Stimulated activated naive B cell treated with anti-CD40 and anti-IgM and Interleukin-4, amounts not matched to agents 10 μg/mL and 1 μg/mL and 100 μg/mL, for 72 hours (primary cell): ENCODE results near the gene SMIM24.

Source experiments
- ATAC-seq, 2 donors: fragments of 150-1000 bp; cut with Tn5 transposase; replicated peaks; 2 replicates each; pipeline ENCODE4 v1.10.0; 2021; ENCODE audit warnings: moderate library complexity in 1 of 2
- DNase-seq: peaks from one replicate; pipeline ENCODE4 v3.0.0; 2021
- H3K27ac Mint-ChIP-seq: one replicate; pipeline ENCODE4 v1.8.0; 2022; ENCODE audit warnings: mild to moderate bottlenecking, mixed read lengths
- H3K27me3 Mint-ChIP-seq, 2 donors: one replicate each; pipeline ENCODE4 v1.8.0; 2022; ENCODE audit warnings: mixed read lengths in 2 of 2
- H3K36me3 Mint-ChIP-seq, 2 donors: one replicate each; pipeline ENCODE4 v1.8.0; 2022; ENCODE audit warnings: mixed read lengths in 2 of 2, mild to moderate bottlenecking in 1 of 2
- H3K4me1 Mint-ChIP-seq, 2 donors: one replicate each; pipeline ENCODE4 v1.8.0; 2022; ENCODE audit warnings: mixed read lengths in 2 of 2, mild to moderate bottlenecking in 1 of 2
- H3K4me3 Mint-ChIP-seq, 2 donors: one replicate each; pipeline ENCODE4 v1.8.0; 2022; ENCODE audit warnings: mild to moderate bottlenecking in 2 of 2, mixed read lengths in 2 of 2, moderate library complexity in 1 of 2
- H3K9me3 Mint-ChIP-seq, 2 donors: one replicate each; pipeline ENCODE4 v1.8.0; 2022; ENCODE audit warnings: mixed read lengths in 2 of 2, mild to moderate bottlenecking in 1 of 2

SMIM24 gene

DNA sequence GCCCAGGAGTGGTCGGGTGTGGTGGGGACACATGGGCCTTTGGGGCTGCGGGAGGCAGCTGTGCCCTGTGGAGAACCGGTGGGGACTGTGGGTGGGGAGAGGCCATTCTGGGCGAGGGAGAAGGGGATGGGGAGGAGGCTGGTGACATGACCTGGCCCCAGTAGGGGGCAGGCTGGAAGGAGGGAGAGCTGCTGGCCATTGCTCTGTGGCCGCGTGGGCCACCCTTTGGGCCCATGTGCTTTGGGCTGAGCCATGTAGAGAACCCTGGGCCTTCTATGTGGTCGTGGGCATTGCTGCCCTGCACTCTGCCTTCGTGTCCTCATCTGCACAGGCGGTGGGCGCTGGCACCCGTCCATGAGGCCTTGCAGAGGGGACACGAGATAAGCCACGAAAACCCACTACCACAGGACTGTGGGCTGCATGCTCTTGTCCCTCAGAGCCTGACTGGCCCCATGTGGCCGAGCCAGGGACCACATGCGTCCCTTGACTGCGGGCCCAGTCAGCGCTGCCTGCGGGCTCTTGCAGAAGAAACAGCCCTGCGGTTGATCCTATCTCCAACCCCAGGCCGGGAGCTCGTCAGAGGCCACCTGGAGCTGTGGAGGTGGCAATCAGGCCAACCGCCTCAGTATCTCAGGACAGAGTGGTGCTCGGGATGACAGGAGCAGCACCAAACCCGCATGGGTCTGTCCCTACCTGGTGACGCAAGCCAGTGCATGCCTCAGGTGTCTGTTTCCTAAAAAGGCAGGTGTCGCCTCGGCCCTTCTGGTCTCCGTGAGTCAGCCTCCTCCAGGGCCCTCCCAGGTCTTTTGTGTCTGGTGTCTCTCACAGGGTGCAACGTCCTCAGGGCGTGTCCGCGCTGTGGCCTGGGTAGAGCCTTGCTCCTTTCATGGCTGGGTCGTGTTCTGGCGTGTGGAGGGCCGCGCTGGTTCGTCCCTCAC lies 40.1 kb upstream of the SMIM24 start:
- Mint-ChIP-seq H3K36me3 (peaks cover 32 to 35% of the 10 kb centered on the region in 2 donors), H3K9me3 (peaks cover 0 to 2% of the 10 kb centered on the region in 2 donors), H3K27me3 (no peaks in the 10 kb centered on the region), H3K4me3 (no peak overlapping the region), H3K27ac (peak overlapping the region; percentile 83), H3K4me1 (peaks cover 29 to 38% of the 10 kb centered on the region in 2 donors)
- no peak for ATAC-seq
- no peak for DNase-seq

DNA sequence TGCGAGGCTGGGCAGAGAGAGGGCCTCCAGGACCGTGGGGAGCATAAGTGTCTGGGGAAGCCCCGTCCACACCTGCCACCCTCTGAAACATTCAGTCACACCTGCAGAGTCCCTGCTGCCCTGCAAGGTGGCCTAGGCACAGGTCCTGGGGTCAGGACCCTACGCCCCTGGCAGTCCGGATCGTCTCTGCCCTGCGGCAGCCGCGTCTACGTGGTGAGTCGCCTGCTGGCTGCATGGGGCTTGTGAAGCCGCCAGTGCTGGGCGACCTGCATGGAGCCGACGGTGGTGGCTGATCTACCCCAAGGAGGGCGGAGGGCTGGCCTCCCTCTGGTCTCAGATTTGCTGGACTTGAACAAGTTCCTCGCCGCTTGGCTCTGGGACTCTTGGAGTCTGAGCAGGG lies 38.8 kb upstream of the SMIM24 start:
- H3K27me3 Mint-ChIP-seq = no peaks in the 10 kb centered on the region
- no peak overlapping the region for H3K4me3 Mint-ChIP-seq
- DNase-seq = no peak
- peaks cover 35 to 50% of the 10 kb centered on the region in 2 donors for H3K4me1 Mint-ChIP-seq
- peaks cover 25 to 28% of the 10 kb centered on the region in 2 donors for H3K36me3 Mint-ChIP-seq
- H3K9me3 Mint-ChIP-seq = peaks cover 0 to 2% of the 10 kb centered on the region in 2 donors
- no peak overlapping the region for H3K27ac Mint-ChIP-seq
- no peak for ATAC-seq

DNA sequence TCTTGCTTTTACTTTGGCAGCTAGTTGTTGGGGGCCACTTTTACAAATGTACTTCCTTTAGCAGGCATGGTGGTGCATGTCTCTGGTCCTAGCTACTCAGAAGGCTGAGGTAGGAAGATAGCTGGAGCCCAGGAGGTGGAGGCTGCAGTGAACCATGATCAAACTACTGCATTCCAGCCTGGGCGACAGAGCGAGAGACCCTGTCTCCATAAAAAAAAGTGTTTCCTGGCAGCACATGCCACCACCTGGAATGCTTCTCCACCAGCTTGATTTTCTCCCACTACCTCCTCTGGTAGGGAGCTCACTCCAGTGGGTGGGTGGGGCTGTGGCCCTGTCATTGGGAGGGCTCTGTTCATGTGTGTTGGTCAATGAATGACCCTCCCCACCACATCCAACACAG lies 38.3 kb upstream of the SMIM24 start:
- Mint-ChIP-seq H3K27me3 (no peaks in the 10 kb centered on the region), H3K4me1 (peaks cover 39 to 55% of the 10 kb centered on the region in 2 donors), H3K36me3 (peaks cover 21 to 24% of the 10 kb centered on the region in 2 donors), H3K9me3 (peaks cover 0 to 2% of the 10 kb centered on the region in 2 donors), H3K4me3 (no peak overlapping the region), H3K27ac (no peak overlapping the region)
- DNase-seq (no peak), ATAC-seq (no peak)

DNA sequence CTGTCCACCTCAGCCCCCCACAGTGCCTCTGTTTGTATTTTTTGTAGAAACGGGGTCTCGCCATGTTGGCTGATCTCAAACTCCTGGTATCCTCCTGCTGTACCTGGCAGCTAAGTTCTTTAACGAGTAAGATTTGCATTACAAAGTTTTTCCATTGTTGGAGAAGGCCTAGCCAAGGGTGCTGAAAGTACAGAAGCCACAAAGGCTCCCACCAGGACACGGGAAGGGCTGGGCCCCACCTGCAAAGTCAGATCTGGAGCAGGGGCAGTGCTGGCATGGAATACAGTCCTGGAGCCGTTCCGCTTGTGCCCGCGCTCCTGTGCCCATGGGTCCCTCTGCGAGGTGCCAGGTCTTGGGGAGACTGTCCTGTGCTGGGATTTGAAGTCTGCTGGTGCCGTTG lies 37.9 kb upstream of the SMIM24 start:
- H3K9me3 Mint-ChIP-seq = peaks cover 0 to 2% of the 10 kb centered on the region in 2 donors
- no peak overlapping the region for H3K27ac Mint-ChIP-seq
- DNase-seq = no peak
- peaks cover 17 to 20% of the 10 kb centered on the region in 2 donors for H3K36me3 Mint-ChIP-seq
- no peak for ATAC-seq
- H3K27me3 Mint-ChIP-seq = no peaks in the 10 kb centered on the region
- H3K4me1 Mint-ChIP-seq = peaks cover 39 to 58% of the 10 kb centered on the region in 2 donors
- no peak overlapping the region for H3K4me3 Mint-ChIP-seq

DNA sequence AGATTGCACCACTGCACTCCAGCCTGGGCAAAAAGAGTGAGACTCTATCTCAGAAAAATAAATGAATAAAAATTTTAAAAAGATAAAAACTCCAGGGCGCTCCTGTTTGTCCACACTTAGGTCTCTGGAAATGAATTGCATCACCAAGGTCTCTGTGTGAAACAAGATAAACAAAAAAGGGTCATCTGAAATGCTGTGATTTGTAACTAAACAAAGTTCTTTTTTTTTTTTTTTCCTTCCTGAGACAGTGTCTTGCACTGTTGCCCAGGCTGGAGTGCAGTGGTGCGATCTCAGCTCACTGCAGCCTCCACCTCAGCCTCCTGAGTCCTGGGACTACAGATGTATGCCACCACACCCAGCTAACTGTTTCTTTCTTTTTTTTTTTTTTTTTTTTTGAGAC lies 37.3 kb upstream of the SMIM24 start:
- H3K27me3 Mint-ChIP-seq = no peaks in the 10 kb centered on the region
- DNase-seq (no peak), ATAC-seq (no peak)
- H3K9me3 Mint-ChIP-seq = peaks cover 0 to 2% of the 10 kb centered on the region in 2 donors
- H3K36me3 Mint-ChIP-seq = peaks cover 17 to 20% of the 10 kb centered on the region in 2 donors
- peaks cover 40 to 59% of the 10 kb centered on the region in 2 donors for H3K4me1 Mint-ChIP-seq
- no peak overlapping the region for H3K4me3 Mint-ChIP-seq
- no peak overlapping the region for H3K27ac Mint-ChIP-seq

DNA sequence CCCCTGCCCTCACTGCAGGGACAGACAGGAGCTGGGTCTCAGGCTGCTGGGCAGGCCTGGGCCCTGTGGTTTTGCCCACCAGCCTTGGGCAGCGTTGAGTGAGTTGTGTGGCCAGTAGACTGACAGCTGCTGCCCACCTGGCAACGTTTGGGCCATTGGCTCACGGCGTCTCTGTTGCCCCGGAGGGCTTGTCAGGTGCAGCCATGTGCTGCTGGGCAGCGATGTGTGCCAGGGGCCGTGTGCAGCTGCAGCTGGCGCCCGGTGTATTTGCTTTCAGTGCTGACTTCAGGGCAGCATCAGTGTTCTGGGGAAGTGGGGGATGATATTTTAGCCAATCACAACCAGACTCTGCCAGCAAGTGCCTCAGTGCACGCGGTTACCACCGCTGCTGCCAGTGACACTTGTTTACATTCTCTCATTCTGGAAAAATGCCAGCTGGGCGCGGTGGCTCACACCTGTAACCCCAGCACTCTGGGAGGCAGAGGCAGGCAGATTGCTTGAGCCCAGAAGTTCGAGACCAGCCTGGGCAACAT lies 36.4 kb upstream of the SMIM24 start:
- ATAC-seq = peak; percentile 94 to 98
- Mint-ChIP-seq H3K36me3 (peaks cover 14 to 16% of the 10 kb centered on the region in 2 donors), H3K4me1 (peaks cover 44 to 63% of the 10 kb centered on the region in 2 donors), H3K27ac (peak overlapping the region; percentile 96), H3K9me3 (peaks cover 0 to 2% of the 10 kb centered on the region in 2 donors), H3K27me3 (no peaks in the 10 kb centered on the region), H3K4me3 (peak overlapping the region; percentile 55 to 63)
- DNase-seq = peak; percentile 73

DNA sequence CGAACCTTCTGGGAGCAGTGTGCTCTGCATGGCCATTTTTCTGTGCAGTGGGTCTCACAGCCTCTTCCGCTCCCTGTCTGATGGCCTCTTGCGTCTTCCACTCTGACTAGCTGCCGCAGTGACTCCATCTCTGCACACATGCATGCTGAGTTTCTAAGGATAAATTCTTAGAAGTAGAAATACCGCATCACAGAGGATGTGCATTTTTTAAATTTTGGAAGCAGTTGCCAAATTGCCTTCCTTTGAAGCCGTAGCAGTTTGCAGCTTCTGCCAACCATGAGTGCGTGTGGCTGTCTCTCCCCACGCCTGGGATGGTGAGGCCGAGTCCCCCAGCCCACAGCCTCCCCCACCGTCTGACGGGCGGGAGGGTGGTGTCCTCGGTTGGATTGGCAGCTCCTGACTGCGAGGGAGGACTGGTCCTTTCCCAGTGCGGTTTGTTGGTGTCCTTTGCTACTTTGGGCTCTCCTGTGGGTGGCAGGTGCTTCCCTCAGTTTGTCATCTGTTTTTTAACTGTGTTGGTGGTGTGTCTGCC lies 35.6 kb upstream of the SMIM24 start:
- peaks cover 41 to 65% of the 10 kb centered on the region in 2 donors for H3K4me1 Mint-ChIP-seq
- H3K36me3 Mint-ChIP-seq = peaks cover 12 to 14% of the 10 kb centered on the region in 2 donors
- peak in 1 of 2 donors; percentile 15 for ATAC-seq
- H3K4me3 Mint-ChIP-seq = peak overlapping the region in 1 of 2 donors; percentile 22
- no peak for DNase-seq
- H3K27me3 Mint-ChIP-seq = no peaks in the 10 kb centered on the region
- peak overlapping the region; percentile 96 for H3K27ac Mint-ChIP-seq
- H3K9me3 Mint-ChIP-seq = peaks cover 0 to 2% of the 10 kb centered on the region in 2 donors

DNA sequence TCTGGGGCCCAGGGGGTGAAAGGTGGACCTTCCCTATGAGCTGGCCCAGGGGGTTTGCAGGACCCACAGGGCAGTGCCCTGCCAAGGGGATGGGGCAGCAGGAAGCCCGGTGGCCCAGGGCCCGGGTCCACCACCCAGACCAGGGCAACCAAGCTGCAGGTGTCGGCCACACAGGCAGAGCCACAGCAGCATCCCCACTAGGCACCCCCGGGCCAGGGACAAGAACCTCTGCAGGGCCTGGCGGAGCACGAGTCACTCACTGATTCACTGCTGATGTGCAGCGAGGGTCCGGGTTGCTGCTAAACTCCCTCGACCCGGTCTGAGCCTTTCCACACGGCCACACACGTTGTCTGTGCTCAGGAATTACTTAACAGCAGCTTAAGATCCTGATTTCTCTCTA lies 34.6 kb upstream of the SMIM24 start:
- Mint-ChIP-seq H3K4me3 (no peak overlapping the region), H3K4me1 (peaks cover 40 to 66% of the 10 kb centered on the region in 2 donors), H3K27me3 (no peaks in the 10 kb centered on the region)

DNA sequence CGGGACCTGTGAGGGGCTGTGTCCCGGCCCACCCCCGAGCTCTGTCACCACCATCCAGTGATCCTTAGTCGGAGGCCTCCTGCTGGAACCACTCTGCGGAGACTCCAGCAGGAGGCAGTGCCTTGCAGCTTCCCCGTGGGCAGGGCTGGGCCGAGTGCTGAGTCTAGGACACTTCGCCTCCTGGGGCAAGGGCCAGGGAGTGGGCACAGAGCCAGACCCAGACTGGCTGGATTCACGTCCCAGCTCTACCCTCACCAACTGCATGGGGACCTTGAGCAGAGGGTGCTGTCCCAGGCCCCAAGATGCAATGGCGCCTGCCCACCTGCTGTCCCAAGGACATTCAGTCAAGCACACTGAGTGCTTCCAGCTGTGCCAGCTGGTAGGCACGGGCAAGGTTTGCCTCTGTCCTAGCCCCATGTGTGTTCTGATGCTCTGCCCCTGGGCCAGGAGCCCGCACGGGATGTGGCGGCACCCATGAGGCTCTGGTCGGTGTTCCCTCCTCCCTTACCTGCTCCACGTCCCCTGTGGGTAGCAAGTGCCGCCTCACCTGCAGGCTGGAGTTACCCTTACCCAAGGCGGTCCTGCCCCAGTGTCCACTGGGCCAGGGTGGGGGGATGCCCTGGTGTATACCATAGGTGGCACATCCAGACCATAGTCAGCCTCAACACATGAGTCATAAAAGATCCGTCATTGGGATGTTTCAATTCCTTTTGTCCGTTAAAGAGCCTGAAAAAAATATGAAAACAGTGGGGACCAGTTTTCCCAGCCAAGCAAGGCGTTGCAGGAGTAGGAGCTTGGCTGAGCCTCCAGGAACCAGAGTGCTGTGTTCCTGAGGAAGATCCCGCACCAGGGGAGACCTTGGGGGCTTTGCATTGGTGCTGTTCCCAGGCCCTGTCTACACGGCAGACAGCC lies 33.2 kb upstream of the SMIM24 start:
- H3K27me3 Mint-ChIP-seq = no peaks in the 10 kb centered on the region
- peaks cover 0 to 2% of the 10 kb centered on the region in 2 donors for H3K9me3 Mint-ChIP-seq
- peaks cover 20 to 24% of the 10 kb centered on the region in 2 donors for H3K36me3 Mint-ChIP-seq
- peak overlapping the region in 1 of 2 donors; percentile 19 for H3K4me3 Mint-ChIP-seq
- H3K4me1 Mint-ChIP-seq = peaks cover 43 to 76% of the 10 kb centered on the region in 2 donors
- ATAC-seq (no peak), DNase-seq (no peak)
- H3K27ac Mint-ChIP-seq = peak overlapping the region; percentile 9

More for the DNA sequence above, 34.6 kb upstream of the SMIM24 start:
- DNase-seq = no peak
- ATAC-seq = no peak
- no peak overlapping the region for H3K27ac Mint-ChIP-seq
- peaks cover 14 to 18% of the 10 kb centered on the region in 2 donors for H3K36me3 Mint-ChIP-seq
- peaks cover 0 to 2% of the 10 kb centered on the region in 2 donors for H3K9me3 Mint-ChIP-seq

DNA sequence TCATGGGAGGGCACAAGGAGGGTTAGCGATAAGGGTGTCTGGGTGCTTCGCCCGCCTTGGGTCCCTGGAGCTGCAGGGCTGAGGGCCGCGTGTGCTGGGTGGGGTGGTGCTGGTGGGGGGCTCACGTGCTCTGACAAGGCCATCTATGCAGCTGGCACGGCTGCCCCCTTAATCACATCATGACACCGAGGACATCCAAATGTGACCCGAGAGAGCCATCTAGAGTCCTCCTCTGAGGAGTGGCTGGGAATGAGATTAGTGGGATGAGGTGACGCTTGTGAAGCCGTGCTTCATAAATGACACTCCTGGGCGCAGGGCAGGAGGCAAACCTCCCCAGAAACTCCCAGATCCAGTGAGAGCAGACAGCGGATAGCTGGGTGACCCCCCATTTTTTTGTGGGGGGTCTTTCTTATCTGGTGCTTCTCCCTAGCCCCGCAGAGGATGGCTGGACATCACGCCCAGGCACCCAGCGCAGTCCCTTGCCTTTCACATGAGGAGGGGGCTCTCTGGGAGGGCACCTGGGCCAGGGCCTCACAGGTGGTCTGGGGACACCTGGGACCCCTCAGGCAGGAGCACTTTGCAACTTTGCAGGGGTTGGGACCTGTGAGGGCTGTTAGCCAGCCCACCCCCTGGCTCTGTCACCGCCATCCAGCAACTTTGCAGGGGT lies 32.4 kb upstream of the SMIM24 start:
- peaks cover 0 to 2% of the 10 kb centered on the region in 2 donors for H3K9me3 Mint-ChIP-seq
- DNase-seq (no peak), ATAC-seq (no peak)
- H3K27me3 Mint-ChIP-seq = no peaks in the 10 kb centered on the region
- H3K4me1 Mint-ChIP-seq = peaks cover 45 to 81% of the 10 kb centered on the region in 2 donors
- no peak overlapping the region for H3K4me3 Mint-ChIP-seq
- no peak overlapping the region for H3K27ac Mint-ChIP-seq
- peaks cover 20 to 24% of the 10 kb centered on the region in 2 donors for H3K36me3 Mint-ChIP-seq

DNA sequence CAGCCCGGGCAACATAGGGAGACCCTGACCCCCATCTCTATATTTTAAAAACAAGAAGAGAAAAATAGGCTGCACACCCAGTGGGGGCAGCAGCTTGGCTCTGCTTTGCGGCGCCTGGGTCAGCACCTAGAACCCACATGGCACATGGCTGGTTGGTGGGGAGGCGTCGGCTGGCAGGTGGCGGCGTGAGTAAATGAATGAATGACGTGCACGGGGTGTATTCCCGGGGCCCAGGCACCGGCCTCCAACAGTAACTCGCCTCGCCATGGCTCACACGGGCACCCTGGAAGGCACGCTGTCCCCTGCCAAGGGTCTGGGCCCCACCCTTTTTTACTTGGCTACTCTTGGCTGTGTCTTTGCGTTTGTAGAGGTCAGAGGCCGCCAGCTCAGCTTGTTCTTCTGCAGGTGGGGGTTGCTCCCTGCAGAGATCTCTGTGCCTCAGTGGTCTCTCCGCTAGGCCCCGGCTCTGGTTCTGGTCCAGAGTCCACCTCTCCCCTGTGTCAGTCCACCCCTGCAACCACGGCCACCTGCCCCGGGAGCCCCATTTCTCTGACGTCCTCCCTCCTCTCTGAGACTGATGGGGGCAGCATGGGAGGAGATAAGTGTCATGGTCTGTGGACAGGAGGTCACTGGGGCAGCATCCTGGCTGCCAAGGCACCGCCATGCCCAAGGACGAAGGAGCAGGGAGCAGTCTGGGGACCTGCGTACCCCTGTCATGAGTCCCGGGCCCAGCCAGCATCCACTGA lies 31.4 kb upstream of the SMIM24 start:
- Mint-ChIP-seq H3K27ac (no peak overlapping the region), H3K4me3 (no peak overlapping the region), H3K4me1 (peaks cover 49 to 84% of the 10 kb centered on the region in 2 donors), H3K9me3 (no peaks in the 10 kb centered on the region), H3K36me3 (peaks cover 21 to 24% of the 10 kb centered on the region in 2 donors), H3K27me3 (no peaks in the 10 kb centered on the region)
- ATAC-seq (no peak), DNase-seq (no peak)

DNA sequence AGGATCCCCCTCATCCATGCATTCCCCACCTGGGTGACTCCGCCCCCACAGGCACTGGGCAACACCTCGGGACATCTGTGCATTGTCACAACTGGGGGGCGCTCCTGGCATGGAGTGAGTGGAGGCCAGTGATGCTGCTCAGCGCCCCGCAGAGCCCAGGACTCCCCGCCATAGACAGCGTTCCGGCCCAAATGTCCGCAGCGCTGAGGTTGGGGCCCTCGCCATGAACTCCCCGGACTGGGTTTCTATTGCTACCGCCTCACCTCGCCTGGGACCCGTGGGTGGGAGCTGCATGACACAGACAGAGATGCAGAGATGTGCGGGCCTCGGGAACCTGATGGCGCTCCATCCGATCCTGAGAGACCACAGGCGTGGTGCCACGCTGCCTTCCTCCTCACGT lies 30.4 kb upstream of the SMIM24 start:
- Mint-ChIP-seq H3K9me3 (no peaks in the 10 kb centered on the region), H3K4me1 (peaks cover 43 to 76% of the 10 kb centered on the region in 2 donors), H3K27me3 (no peaks in the 10 kb centered on the region), H3K4me3 (no peak overlapping the region), H3K36me3 (peaks cover 23% of the 10 kb centered on the region in 2 donors), H3K27ac (no peak overlapping the region)
- ATAC-seq = no peak
- DNase-seq = no peak

DNA sequence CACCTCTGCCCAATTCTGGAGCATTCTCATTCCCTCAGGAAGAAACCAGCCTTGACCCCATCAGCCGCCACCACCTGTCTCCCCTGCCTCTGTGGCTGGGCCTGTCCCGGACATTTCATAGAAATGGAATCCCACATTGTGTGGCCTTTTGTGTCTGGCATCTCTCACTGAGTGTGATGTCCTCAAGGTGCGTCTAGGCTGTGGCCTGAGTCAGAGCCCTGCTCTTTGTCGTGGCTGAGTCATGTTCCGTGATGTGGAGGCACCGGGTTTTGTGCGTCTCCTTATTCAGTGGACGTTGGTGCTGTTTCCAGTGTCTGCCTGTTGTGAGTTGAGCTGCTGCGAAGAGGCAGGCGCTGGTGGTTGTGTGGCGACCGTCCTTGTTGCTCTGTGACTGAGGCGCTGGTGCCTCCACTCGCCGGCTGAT lies 29.3 kb upstream of the SMIM24 start:
- Mint-ChIP-seq H3K36me3 (peaks cover 23% of the 10 kb centered on the region in 2 donors), H3K9me3 (no peaks in the 10 kb centered on the region), H3K27ac (peak overlapping the region; percentile 63), H3K4me3 (peak overlapping the region in 1 of 2 donors; percentile 39), H3K4me1 (peaks cover 44 to 69% of the 10 kb centered on the region in 2 donors), H3K27me3 (no peaks in the 10 kb centered on the region)
- DNase-seq = no peak
- ATAC-seq = no peak
